HepG2 (cell line): ENCODE measurements around the gene BRD1. TPM values are rescaled to one million over a fixed set of nuclear protein-coding genes. Genes with fewer than 3 reads are reported as not detected.

Experiments
- ATAC-seq: fragments of 200-7000 bp; cut with Tn5 transposase; 3 replicates; pipeline ENCODE4 v1.9.1; 2020; ENCODE audit warnings: mild to moderate bottlenecking, moderate library complexity
- BruUV-seq: library from RNA; stranded (reverse); fragments of 400-500 nt; replicated peaks from 2 replicates; lab custom pipeline; 2021; lab: Mats Ljungman, UMichigan
- CTCF ChIA-PET: fragments of 300-600 bp; formaldehyde crosslinking; extraction: SDS; loops from one replicate; lab custom pipeline; 2021; ENCODE audit warnings: low total read pairs, inconsistent platforms, low intra/inter-chr PET ratio; lab: Yijun Ruan, JAX
- POLR2A ChIA-PET: fragments of 350-600 bp; sonication (Branson Sonifier 250); formaldehyde crosslinking; loops from one replicate; lab custom pipeline; 2020; ENCODE audit warnings: antibody characterized with exemption, inconsistent platforms; lab: Yijun Ruan, JAX
- DNase-seq: peaks from one replicate; pipeline ENCODE4 v3.0.0-alpha.2; 2015; ENCODE audit warnings: low spot score
- FAIRE-seq: peaks from 3 replicates; lab custom pipeline; 2011; peaks lifted over from hg19 to GRCh38; lab: Jason Lieb, UNC
- H2AFZ ChIP-seq: one replicate; pipeline ENCODE4 v1.6.1; 2011; ENCODE audit warnings: low read length, inconsistent platforms
- H3K27ac ChIP-seq: fragments of 300-600 bp; 3 replicates; pipeline ENCODE4 v1.8.0; 2011; ENCODE audit warnings: mixed run types, mild to moderate bottlenecking, mixed read lengths, low read length, inconsistent platforms; ENCODE audit not compliant: insufficient read depth; ENCODE audit errors: extremely low read length
- H3K27me3 ChIP-seq, 2 experiments: fragments of 200-600 bp in 1 of 2; 2 replicates in 1 of 2; 3 replicates in 1 of 2; pipeline versions ENCODE4 v1.6.0 to v1.8.0; 2011; ENCODE audit warnings: low read length in 2 of 2, mild to moderate bottlenecking in 2 of 2, moderate library complexity in 2 of 2, inconsistent platforms in 1 of 2; ENCODE audit not compliant: insufficient read depth in 2 of 2, control insufficient read depth in 1 of 2
- H3K36me3 ChIP-seq, 2 experiments: fragments of 200-600 bp in 1 of 2; replicated peaks in 1 of 2; 2 replicates in 1 of 2; 3 replicates in 1 of 2; pipeline versions ENCODE4 v1.5.1 to v1.8.0; 2011; ENCODE audit warnings: low read length in 2 of 2, inconsistent platforms in 1 of 2; ENCODE audit not compliant: insufficient read depth in 2 of 2, control insufficient read depth in 1 of 2
- H3K4me1 ChIP-seq: 2 replicates; pipeline ENCODE4 v1.5.1; 2012; ENCODE audit warnings: low read length, inconsistent platforms; ENCODE audit not compliant: insufficient read depth
- H3K4me2 ChIP-seq: 2 replicates; pipeline ENCODE4 v1.6.0; 2011; ENCODE audit warnings: low read depth, low read length, inconsistent platforms
- H3K4me3 ChIP-seq, 3 experiments: fragments of 200-600 bp in 1 of 3; sonication (generic), shearing (Covaris generic) in 1 of 3; replicated peaks in 1 of 3; 2 replicates each; pipeline ENCODE4 v1.5.1; 2011 to 2016; ENCODE audit warnings: low read length in 3 of 3, inconsistent platforms in 2 of 3, low read depth in 2 of 3, mild to moderate bottlenecking in 2 of 3, control low read depth in 1 of 3, mixed read lengths in 1 of 3; ENCODE audit not compliant: insufficient read depth in 1 of 3
- H3K79me2 ChIP-seq: one replicate; pipeline ENCODE4 v1.6.1; 2011; ENCODE audit warnings: low read length, inconsistent platforms; ENCODE audit not compliant: insufficient read depth
- H3K9ac ChIP-seq: 2 replicates; pipeline ENCODE4 v1.6.0; 2011; ENCODE audit warnings: mild to moderate bottlenecking, low read depth, low read length, inconsistent platforms; ENCODE audit not compliant: insufficient read depth
- H3K9me3 ChIP-seq: 2 replicates; pipeline ENCODE4 v1.5.1; 2012; ENCODE audit warnings: mild to moderate bottlenecking, low read length
- H4K20me1 ChIP-seq: 2 replicates; pipeline ENCODE4 v1.6.0; 2011; ENCODE audit warnings: inconsistent platforms, mild to moderate bottlenecking, low read length, moderate library complexity; ENCODE audit not compliant: insufficient read depth
- AGO2 ChIP-seq: fragments of 200-400 bp; formaldehyde crosslinking; optimal IDR thresholded peaks from 2 replicates; pipeline ENCODE3; 2017; ENCODE audit warnings: mild to moderate bottlenecking, low read depth, low read length, moderate library complexity
- AHR ChIP-seq: IDR thresholded peaks from 2 replicates; pipeline ENCODE4 v1.6.1; 2018; ENCODE audit warnings: missing genetic modification reagents, missing compliant biosample characterization
- CBX2 ChIP-seq, 2 experiments: fragments of 200-600 bp in 1 of 2; sonication (generic); formaldehyde crosslinking in 1 of 2; IDR thresholded peaks; 2 replicates each; pipeline versions ENCODE4 v1.7.0 to v1.8.1; 2018 to 2022; ENCODE audit warnings: low read depth in 2 of 2, low read length in 1 of 2, mild to moderate bottlenecking in 1 of 2, missing genetic modification reagents in 1 of 2
- FOSL2 ChIP-seq: sonication (generic); formaldehyde crosslinking; IDR thresholded peaks from 2 replicates; pipeline ENCODE4 v1.4.0; 2020; ENCODE audit warnings: missing genetic modification reagents
- RBM22 ChIP-seq: fragments of 200-400 bp; formaldehyde crosslinking; optimal IDR thresholded peaks from 2 replicates; pipeline ENCODE3; 2017; ENCODE audit warnings: mild to moderate bottlenecking, low read length, moderate library complexity
- REXO4 ChIP-seq: sonication (generic); formaldehyde crosslinking; IDR thresholded peaks from 2 replicates; pipeline ENCODE4 v1.8.0; 2022; ENCODE audit warnings: missing genetic modification reagents, mild to moderate bottlenecking, borderline replicate concordance
- RFXANK ChIP-seq: IDR thresholded peaks from 2 replicates; pipeline ENCODE4 v1.6.1; 2016
- RNF2 ChIP-seq: fragments of 450-650 bp; conservative IDR thresholded peaks from 2 replicates; pipeline ENCODE4 v1.6.1; 2016; ENCODE audit warnings: low read depth
- RXRA ChIP-seq: sonication (generic); formaldehyde crosslinking; IDR thresholded peaks from 2 replicates; pipeline ENCODE4 v1.5.1; 2020; ENCODE audit warnings: missing genetic modification reagents
- ZIK1 ChIP-seq: sonication (generic); formaldehyde crosslinking; IDR thresholded peaks from 2 replicates; pipeline ENCODE4 v1.5.0; 2020; ENCODE audit warnings: mild to moderate bottlenecking, low read depth, missing genetic modification reagents, borderline replicate concordance
- ZNF12 ChIP-seq: sonication (generic); formaldehyde crosslinking; IDR thresholded peaks from 2 replicates; pipeline ENCODE4 v1.5.0; 2020; ENCODE audit warnings: missing genetic modification reagents
- ZNF569 ChIP-seq: sonication (generic); formaldehyde crosslinking; IDR thresholded peaks from 2 replicates; pipeline ENCODE4 v1.5.0; 2020; ENCODE audit warnings: mild to moderate bottlenecking, missing genetic modification reagents, moderate library complexity, borderline replicate concordance
- ZNF644 ChIP-seq: IDR thresholded peaks from 2 replicates; pipeline ENCODE4 v1.6.1; 2016; ENCODE audit warnings: low read depth
- WGBS: methylation state at CpG from one replicate; pipeline ENCODE4 v1.1.6; 2017; ENCODE audit warnings: low lambda C conversion rate; 5-methylcytosine and 5-hydroxymethylcytosine counted together
- in situ Hi-C: cut with HindIII; loops from 2 replicates; pipeline ENCODE4 v1.10.0; 2017; ENCODE audit warnings: low pct_unique_long_range_greater_than_20kb; ENCODE audit not compliant: extremely low pct_ligation_motif_present
- intact Hi-C: fragments of 100-400 bp; cut with micrococcal nuclease; formaldehyde crosslinking; loops from one replicate; pipeline ENCODE4 v1.10.0; 2022; ENCODE audit not compliant: unreplicated experiment
- polyA plus RNA-seq, 8 experiments: library from polyadenylated mRNA; depleted of rRNA in 3 of 8; stranded (reverse) in 7 of 8; unstranded in 1 of 8; fragments of >200 nt; fragmentation: Illumina TruSeq in 4 of 8; extraction: Trizol in 4 of 8; gene quantifications; 2 replicates each; pipeline versions ENCODE4 v1.2.1 to v1.2.3, GENCODE V29; 2011 to 2016; ENCODE audit warnings: low read depth in 4 of 8, missing spikeins in 1 of 8, mixed read lengths in 1 of 8; ENCODE audit not compliant: insufficient read depth in 1 of 8
- total RNA-seq, 5 experiments: library from RNA; depleted of rRNA; stranded (reverse); fragments of >200 nt; fragmentation: Illumina TruSeq; extraction: Trizol; gene quantifications; 2 replicates each; pipeline ENCODE4 v1.2.3, GENCODE V29; 2016; ENCODE audit warnings: low read depth in 1 of 5
- TF ChIP-seq, protein P1 (sequence below): sonication (generic); formaldehyde crosslinking; IDR thresholded peaks from 2 replicates; pipeline ENCODE4 v1.5.1; 2020; ENCODE audit warnings: mild to moderate bottlenecking, missing genetic modification reagents, moderate library complexity
- TF ChIP-seq, protein P2 (sequence below), 2 experiments: sonication (generic) in 1 of 2; formaldehyde crosslinking in 1 of 2; IDR thresholded peaks; 2 replicates each; pipeline versions ENCODE4 v1.5.1 to v1.6.1; 2011 to 2020; ENCODE audit warnings: borderline replicate concordance in 1 of 2, low read depth in 1 of 2, low read length in 1 of 2, mild to moderate bottlenecking in 1 of 2, missing genetic modification reagents in 1 of 2, moderate library complexity in 1 of 2
- TF ChIP-seq, protein P3 (sequence below): IDR thresholded peaks from 2 replicates; pipeline ENCODE4 v1.6.1; 2012; ENCODE audit warnings: low read length, improper control_type of control experiment

Gene BRD1
- total and polyA plus RNA-seq, 2 of the 13 experiments (the other 11 are each of a cell fraction or from before 2014, with no cell fraction given): 5.1 to 12.0 TPM

DNA sequence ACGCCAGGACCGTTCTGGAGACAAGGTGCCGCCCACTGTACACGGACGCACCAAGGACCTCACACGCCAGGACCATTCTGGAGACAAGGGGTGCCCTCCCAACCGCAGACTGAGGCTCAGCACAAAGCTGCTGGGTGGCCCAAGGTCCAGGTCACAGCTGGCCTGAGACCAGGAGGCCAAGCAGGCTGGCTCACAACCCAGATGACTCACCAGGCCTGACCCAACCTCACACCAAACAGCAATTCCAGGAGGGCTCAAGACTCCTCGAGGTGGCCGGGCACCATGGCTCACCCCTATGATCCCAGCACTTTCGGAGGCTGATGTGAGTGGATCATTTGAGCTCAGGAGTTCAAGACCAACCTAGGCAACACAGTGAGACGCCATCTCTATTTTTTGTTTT lies 14.8 kb downstream of the BRD1 start:
- in situ Hi-C loops (no loop called here), intact Hi-C loops (no loop called here)
- BruUV-seq: no TSS peak
- Histone ChIP-seq H4K20me1 (peaks cover 72% of the 10 kb centered on the region), H3K9me3 (no peaks in the 10 kb centered on the region), H3K9ac (no peak overlapping the region), H3K4me3 (no peak overlapping the region), H3K4me1 (peaks cover 7% of the 10 kb centered on the region; the same call in 1 of the 2 replicates), H3K4me2 (no peak overlapping the region), H2AFZ (no peak overlapping the region), H3K79me2 (peaks cover 92% of the 10 kb centered on the region), H3K27ac (no peak overlapping the region), H3K36me3 (peaks cover 19 to 42% of the 10 kb centered on the region in 2 experiments; a peak in 4 of 5 replicates), H3K27me3 (no peaks in the 10 kb centered on the region)
- ATAC-seq (peak; percentile 51), FAIRE-seq (no peak), DNase-seq (no peak)
- WGBS: 89% methylated on average over 9 of the region's 11 CpGs
- CTCF ChIA-PET: no interaction called here
- POLR2A ChIA-PET: no interaction called here
- peak; percentile 45 for TF ChIP-seq RBM22
- TF ChIP-seq RNF2: no peak
- TF ChIP-seq, protein P1, sequence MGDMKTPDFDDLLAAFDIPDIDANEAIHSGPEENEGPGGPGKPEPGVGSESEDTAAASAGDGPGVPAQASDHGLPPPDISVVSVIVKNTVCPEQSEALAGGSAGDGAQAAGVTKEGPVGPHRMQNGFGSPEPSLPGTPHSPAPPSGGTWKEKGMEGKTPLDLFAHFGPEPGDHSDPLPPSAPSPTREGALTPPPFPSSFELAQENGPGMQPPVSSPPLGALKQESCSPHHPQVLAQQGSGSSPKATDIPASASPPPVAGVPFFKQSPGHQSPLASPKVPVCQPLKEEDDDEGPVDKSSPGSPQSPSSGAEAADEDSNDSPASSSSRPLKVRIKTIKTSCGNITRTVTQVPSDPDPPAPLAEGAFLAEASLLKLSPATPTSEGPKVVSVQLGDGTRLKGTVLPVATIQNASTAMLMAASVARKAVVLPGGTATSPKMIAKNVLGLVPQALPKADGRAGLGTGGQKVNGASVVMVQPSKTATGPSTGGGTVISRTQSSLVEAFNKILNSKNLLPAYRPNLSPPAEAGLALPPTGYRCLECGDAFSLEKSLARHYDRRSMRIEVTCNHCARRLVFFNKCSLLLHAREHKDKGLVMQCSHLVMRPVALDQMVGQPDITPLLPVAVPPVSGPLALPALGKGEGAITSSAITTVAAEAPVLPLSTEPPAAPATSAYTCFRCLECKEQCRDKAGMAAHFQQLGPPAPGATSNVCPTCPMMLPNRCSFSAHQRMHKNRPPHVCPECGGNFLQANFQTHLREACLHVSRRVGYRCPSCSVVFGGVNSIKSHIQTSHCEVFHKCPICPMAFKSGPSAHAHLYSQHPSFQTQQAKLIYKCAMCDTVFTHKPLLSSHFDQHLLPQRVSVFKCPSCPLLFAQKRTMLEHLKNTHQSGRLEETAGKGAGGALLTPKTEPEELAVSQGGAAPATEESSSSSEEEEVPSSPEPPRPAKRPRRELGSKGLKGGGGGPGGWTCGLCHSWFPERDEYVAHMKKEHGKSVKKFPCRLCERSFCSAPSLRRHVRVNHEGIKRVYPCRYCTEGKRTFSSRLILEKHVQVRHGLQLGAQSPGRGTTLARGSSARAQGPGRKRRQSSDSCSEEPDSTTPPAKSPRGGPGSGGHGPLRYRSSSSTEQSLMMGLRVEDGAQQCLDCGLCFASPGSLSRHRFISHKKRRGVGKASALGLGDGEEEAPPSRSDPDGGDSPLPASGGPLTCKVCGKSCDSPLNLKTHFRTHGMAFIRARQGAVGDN (CRISPR knock-in tag): peak; percentile 50
- TF ChIP-seq AHR (CRISPR knock-in tag): no peak
- TF ChIP-seq ZNF569 (CRISPR knock-in tag): no peak
- no peak for TF ChIP-seq CBX2 (IDR thresholded peaks at IDR 0.05; ENCODE audit: low read depth, low read length)
- no peak for TF ChIP-seq CBX2 (CRISPR knock-in tag; IDR thresholded peaks at IDR 0.05; ENCODE audit: low read depth)
- TF ChIP-seq FOSL2 (CRISPR knock-in tag): peak; percentile 81
- TF ChIP-seq, protein P2, sequence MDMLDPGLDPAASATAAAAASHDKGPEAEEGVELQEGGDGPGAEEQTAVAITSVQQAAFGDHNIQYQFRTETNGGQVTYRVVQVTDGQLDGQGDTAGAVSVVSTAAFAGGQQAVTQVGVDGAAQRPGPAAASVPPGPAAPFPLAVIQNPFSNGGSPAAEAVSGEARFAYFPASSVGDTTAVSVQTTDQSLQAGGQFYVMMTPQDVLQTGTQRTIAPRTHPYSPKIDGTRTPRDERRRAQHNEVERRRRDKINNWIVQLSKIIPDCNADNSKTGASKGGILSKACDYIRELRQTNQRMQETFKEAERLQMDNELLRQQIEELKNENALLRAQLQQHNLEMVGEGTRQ (IDR thresholded peaks at IDR 0.05; ENCODE audit: low read depth, low read length): no peak
- TF ChIP-seq, protein P2 (CRISPR knock-in tag; IDR thresholded peaks at IDR 0.05; ENCODE audit: borderline replicate concordance): no peak
- no peak for TF ChIP-seq RFXANK
- TF ChIP-seq, protein P3, sequence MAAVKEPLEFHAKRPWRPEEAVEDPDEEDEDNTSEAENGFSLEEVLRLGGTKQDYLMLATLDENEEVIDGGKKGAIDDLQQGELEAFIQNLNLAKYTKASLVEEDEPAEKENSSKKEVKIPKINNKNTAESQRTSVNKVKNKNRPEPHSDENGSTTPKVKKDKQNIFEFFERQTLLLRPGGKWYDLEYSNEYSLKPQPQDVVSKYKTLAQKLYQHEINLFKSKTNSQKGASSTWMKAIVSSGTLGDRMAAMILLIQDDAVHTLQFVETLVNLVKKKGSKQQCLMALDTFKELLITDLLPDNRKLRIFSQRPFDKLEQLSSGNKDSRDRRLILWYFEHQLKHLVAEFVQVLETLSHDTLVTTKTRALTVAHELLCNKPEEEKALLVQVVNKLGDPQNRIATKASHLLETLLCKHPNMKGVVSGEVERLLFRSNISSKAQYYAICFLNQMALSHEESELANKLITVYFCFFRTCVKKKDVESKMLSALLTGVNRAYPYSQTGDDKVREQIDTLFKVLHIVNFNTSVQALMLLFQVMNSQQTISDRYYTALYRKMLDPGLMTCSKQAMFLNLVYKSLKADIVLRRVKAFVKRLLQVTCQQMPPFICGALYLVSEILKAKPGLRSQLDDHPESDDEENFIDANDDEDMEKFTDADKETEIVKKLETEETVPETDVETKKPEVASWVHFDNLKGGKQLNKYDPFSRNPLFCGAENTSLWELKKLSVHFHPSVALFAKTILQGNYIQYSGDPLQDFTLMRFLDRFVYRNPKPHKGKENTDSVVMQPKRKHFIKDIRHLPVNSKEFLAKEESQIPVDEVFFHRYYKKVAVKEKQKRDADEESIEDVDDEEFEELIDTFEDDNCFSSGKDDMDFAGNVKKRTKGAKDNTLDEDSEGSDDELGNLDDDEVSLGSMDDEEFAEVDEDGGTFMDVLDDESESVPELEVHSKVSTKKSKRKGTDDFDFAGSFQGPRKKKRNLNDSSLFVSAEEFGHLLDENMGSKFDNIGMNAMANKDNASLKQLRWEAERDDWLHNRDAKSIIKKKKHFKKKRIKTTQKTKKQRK: no peak
- TF ChIP-seq ZNF644 (CRISPR knock-in tag): no peak
- no peak for TF ChIP-seq ZIK1 (CRISPR knock-in tag)
- TF ChIP-seq AGO2: peak; percentile 42
- no peak for TF ChIP-seq ZNF12 (CRISPR knock-in tag)
- TF ChIP-seq REXO4: no peak
- TF ChIP-seq RXRA (CRISPR knock-in tag): no peak
